ENCODE measurements around the gene ARHGAP30.

DNA sequence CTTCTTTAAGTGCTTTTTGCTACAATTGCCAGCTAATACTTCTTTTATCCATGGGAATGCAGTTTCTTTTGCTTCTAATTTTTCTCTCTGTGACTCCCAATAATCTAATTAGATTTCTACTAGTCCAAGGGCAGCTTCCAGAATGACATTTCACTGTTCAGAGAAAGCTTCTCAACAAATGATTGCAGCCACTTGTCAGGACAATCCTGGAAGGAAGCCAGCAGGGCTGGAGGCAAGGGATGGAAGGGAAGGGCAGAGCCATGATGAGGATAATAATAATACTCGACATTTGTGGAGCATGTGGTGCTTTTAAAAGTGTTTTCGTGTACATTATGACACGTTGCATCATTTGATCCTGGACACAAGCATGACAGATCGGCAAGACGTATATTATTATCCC is 68.2 kb downstream of the ARHGAP30 start:
- TF ChIP-seq, protein P1, sequence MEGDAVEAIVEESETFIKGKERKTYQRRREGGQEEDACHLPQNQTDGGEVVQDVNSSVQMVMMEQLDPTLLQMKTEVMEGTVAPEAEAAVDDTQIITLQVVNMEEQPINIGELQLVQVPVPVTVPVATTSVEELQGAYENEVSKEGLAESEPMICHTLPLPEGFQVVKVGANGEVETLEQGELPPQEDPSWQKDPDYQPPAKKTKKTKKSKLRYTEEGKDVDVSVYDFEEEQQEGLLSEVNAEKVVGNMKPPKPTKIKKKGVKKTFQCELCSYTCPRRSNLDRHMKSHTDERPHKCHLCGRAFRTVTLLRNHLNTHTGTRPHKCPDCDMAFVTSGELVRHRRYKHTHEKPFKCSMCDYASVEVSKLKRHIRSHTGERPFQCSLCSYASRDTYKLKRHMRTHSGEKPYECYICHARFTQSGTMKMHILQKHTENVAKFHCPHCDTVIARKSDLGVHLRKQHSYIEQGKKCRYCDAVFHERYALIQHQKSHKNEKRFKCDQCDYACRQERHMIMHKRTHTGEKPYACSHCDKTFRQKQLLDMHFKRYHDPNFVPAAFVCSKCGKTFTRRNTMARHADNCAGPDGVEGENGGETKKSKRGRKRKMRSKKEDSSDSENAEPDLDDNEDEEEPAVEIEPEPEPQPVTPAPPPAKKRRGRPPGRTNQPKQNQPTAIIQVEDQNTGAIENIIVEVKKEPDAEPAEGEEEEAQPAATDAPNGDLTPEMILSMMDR (IDR thresholded peaks at IDR 0.05): no peak
- TF ChIP-seq POLR2A (IDR thresholded peaks at IDR 0.05): no peak
